H9 (cell line): ENCODE data around the gene ATP5MG. TPM values are rescaled to one million over a fixed set of nuclear protein-coding genes. Genes with fewer than 3 reads are reported as not detected.

Source experiments
- DNase-seq: peaks from one replicate; pipeline ENCODE4 v3.0.0-alpha.2; 2017
- H2AFZ ChIP-seq: one replicate; pipeline ENCODE4 v1.6.1; 2013; ENCODE audit warnings: mild to moderate bottlenecking, low read length, control low read depth, moderate library complexity
- H2AK5ac ChIP-seq: 2 replicates; pipeline ENCODE4 v1.6.1; 2013; ENCODE audit warnings: low read length, control low read depth, mixed read lengths; ENCODE audit not compliant: insufficient read length
- H2BK120ac ChIP-seq: one replicate; pipeline ENCODE4 v1.6.1; 2013; ENCODE audit warnings: low read depth, mild to moderate bottlenecking, low read length, control low read depth, inconsistent platforms; ENCODE audit not compliant: poor library complexity, severe bottlenecking
- H2BK12ac ChIP-seq: 2 replicates; pipeline ENCODE4 v1.6.1; 2013; ENCODE audit warnings: low read length, control low read depth, mixed read lengths, low read depth; ENCODE audit not compliant: insufficient read length
- H2BK15ac ChIP-seq: 2 replicates; pipeline ENCODE4 v1.6.1; 2013; ENCODE audit warnings: low read depth, low read length, control low read depth
- H2BK20ac ChIP-seq: one replicate; pipeline ENCODE4 v1.6.1; 2013; ENCODE audit warnings: low read depth, mild to moderate bottlenecking, low read length, control low read depth, inconsistent platforms; ENCODE audit not compliant: poor library complexity, severe bottlenecking
- H2BK5ac ChIP-seq: 2 replicates; pipeline ENCODE4 v1.6.1; 2013; ENCODE audit warnings: low read length, control low read depth, mixed read lengths; ENCODE audit not compliant: insufficient read length
- H3K14ac ChIP-seq: 2 replicates; pipeline ENCODE4 v1.6.1; 2013; ENCODE audit warnings: low read length, control low read depth; ENCODE audit not compliant: insufficient read depth
- H3K18ac ChIP-seq: 2 replicates; pipeline ENCODE4 v1.6.1; 2013; ENCODE audit warnings: low read depth, mild to moderate bottlenecking, mixed read lengths, low read length, control low read depth; ENCODE audit not compliant: insufficient read length
- H3K23ac ChIP-seq: 2 replicates; pipeline ENCODE4 v1.6.1; 2013; ENCODE audit warnings: low read length, control low read depth, mixed read lengths, low read depth; ENCODE audit not compliant: insufficient read length
- H3K23me2 ChIP-seq: 2 replicates; pipeline ENCODE4 v1.6.1; 2013; ENCODE audit warnings: low read depth, mild to moderate bottlenecking, mixed read lengths, low read length, control low read depth; ENCODE audit not compliant: insufficient read length, poor library complexity, severe bottlenecking
- H3K27ac ChIP-seq: 2 replicates; pipeline ENCODE4 v1.5.1; 2013; ENCODE audit warnings: low read length, control low read depth, mixed read lengths, low read depth; ENCODE audit not compliant: insufficient read length
- H3K27me3 ChIP-seq: 2 replicates; pipeline ENCODE4 v1.6.1; 2013; ENCODE audit warnings: low read length, control low read depth, inconsistent platforms; ENCODE audit not compliant: insufficient read depth
- H3K4ac ChIP-seq: 2 replicates; pipeline ENCODE4 v1.6.1; 2013; ENCODE audit warnings: low read depth, mild to moderate bottlenecking, control low read depth, inconsistent platforms, low read length, moderate library complexity
- H3K4me1 ChIP-seq: 2 replicates; pipeline ENCODE4 v1.6.1; 2013; ENCODE audit warnings: low read length, control low read depth, inconsistent platforms; ENCODE audit not compliant: insufficient read depth
- H3K4me2 ChIP-seq: 2 replicates; pipeline ENCODE4 v1.6.1; 2013; ENCODE audit warnings: low read length, control low read depth, mixed read lengths; ENCODE audit not compliant: insufficient read length, insufficient read depth
- H3K56ac ChIP-seq: 2 replicates; pipeline ENCODE4 v1.6.1; 2013; ENCODE audit warnings: low read depth, mild to moderate bottlenecking, mixed read lengths, low read length, control low read depth; ENCODE audit not compliant: insufficient read length
- H3K79me1 ChIP-seq: 2 replicates; pipeline ENCODE4 v1.6.1; 2013; ENCODE audit warnings: low read depth, mild to moderate bottlenecking, moderate library complexity, low read length, control low read depth, inconsistent platforms; ENCODE audit not compliant: insufficient read depth, poor library complexity, severe bottlenecking
- H3K79me2 ChIP-seq: 2 replicates; pipeline ENCODE4 v1.6.1; 2013; ENCODE audit warnings: low read length, control low read depth, inconsistent platforms; ENCODE audit not compliant: insufficient read depth
- H3K9ac ChIP-seq: 2 replicates; pipeline ENCODE4 v1.6.1; 2013; ENCODE audit warnings: low read length, control low read depth, mixed read lengths; ENCODE audit not compliant: insufficient read length; ENCODE audit errors: extremely low read depth
- H3K9me3 ChIP-seq: one replicate; pipeline ENCODE4 v1.6.1; 2013; ENCODE audit warnings: low read depth, low read length, inconsistent platforms; ENCODE audit not compliant: control insufficient read depth
- H3T11ph ChIP-seq: one replicate; pipeline ENCODE4 v1.6.1; 2013; ENCODE audit warnings: mild to moderate bottlenecking, low read length, control low read depth, inconsistent platforms
- H4K20me1 ChIP-seq: one replicate; pipeline ENCODE4 v1.6.1; 2013; ENCODE audit not compliant: control insufficient read depth, insufficient read length, insufficient read depth
- H4K5ac ChIP-seq: 2 replicates; pipeline ENCODE4 v1.6.1; 2013; ENCODE audit warnings: low read depth, mild to moderate bottlenecking, mixed read lengths, low read length, control low read depth; ENCODE audit not compliant: insufficient read length
- H4K8ac ChIP-seq: replicated peaks from 2 replicates; pipeline ENCODE4 v1.6.1; 2013; ENCODE audit warnings: low read length, control low read depth, mixed read lengths, low read depth; ENCODE audit not compliant: insufficient read length
- H4K91ac ChIP-seq: 2 replicates; pipeline ENCODE4 v1.6.1; 2013; ENCODE audit warnings: low read depth, mild to moderate bottlenecking, moderate library complexity, mixed read lengths, low read length, control low read depth; ENCODE audit not compliant: insufficient read length
- H3K27ac Mint-ChIP-seq, 3 experiments: 2 replicates in 2 of 3; 3 replicates in 1 of 3; pipeline ENCODE4 v1.8.0; 2020 to 2021; ENCODE audit warnings: mixed read lengths in 3 of 3, mild to moderate bottlenecking in 1 of 3, moderate library complexity in 1 of 3
- H3K27me3 Mint-ChIP-seq: 2 replicates; pipeline ENCODE4 v1.8.0; 2021; ENCODE audit warnings: low read depth, mild to moderate bottlenecking, moderate library complexity, mixed read lengths
- H3K36me3 Mint-ChIP-seq, 3 experiments: 2 replicates in 2 of 3; 3 replicates in 1 of 3; pipeline ENCODE4 v1.8.0; 2020 to 2021; ENCODE audit warnings: low read depth in 3 of 3, mixed read lengths in 3 of 3; ENCODE audit not compliant: insufficient read depth in 1 of 3
- H3K4me1 Mint-ChIP-seq, 2 experiments: 2 replicates each; pipeline ENCODE4 v1.8.0; 2020; ENCODE audit warnings: mixed read lengths in 2 of 2
- H3K4me3 Mint-ChIP-seq, 2 experiments: 2 replicates in 1 of 2; 3 replicates in 1 of 2; pipeline ENCODE4 v1.8.0; 2020 to 2021; ENCODE audit warnings: mild to moderate bottlenecking in 2 of 2, mixed read lengths in 2 of 2, moderate library complexity in 1 of 2
- H3K9me3 Mint-ChIP-seq, 2 experiments: 2 replicates in 1 of 2; 3 replicates in 1 of 2; pipeline ENCODE4 v1.8.0; 2020; ENCODE audit warnings: mild to moderate bottlenecking in 2 of 2, mixed read lengths in 2 of 2, moderate library complexity in 1 of 2
- CTCF ChIP-seq: fragments of 200-600 bp; sonication (generic); conservative IDR thresholded peaks from 3 replicates; pipeline ENCODE4 v1.8.0; 2021; ENCODE audit warnings: antibody characterized with exemption, mild to moderate bottlenecking
- total RNA-seq: library from RNA; stranded (reverse); gene quantifications from 2 replicates; pipeline ENCODE4 v1.2.1, GENCODE V29; 2021

ATP5MG gene
- total RNA-seq, 1 experiment from 2014 or later = 254 TPM

- no peak overlapping the region for H3K4ac ChIP-seq
- no peaks in the 10 kb centered on the region for H3K27me3 Mint-ChIP-seq
- no peak overlapping the region for H3K23ac ChIP-seq
- no peak overlapping the region for H3K4me3 Mint-ChIP-seq
- no peak overlapping the region for H2BK12ac ChIP-seq
- H3K4me1 Mint-ChIP-seq = no peaks in the 10 kb centered on the region
- H2BK120ac ChIP-seq = no peak overlapping the region
- H3K9ac ChIP-seq = no peak overlapping the region
- DNase-seq = no peak
- no peak overlapping the region for H3K4me2 ChIP-seq
- H3K14ac ChIP-seq = no peak overlapping the region
- no peaks in the 10 kb centered on the region for H3K79me2 ChIP-seq
- H3K9me3 ChIP-seq = no peaks in the 10 kb centered on the region
- no peak overlapping the region for H2BK5ac ChIP-seq
- H3K27ac ChIP-seq = no peak overlapping the region
- no peaks in the 10 kb centered on the region for H4K20me1 ChIP-seq
- no peaks in the 10 kb centered on the region for H3K4me1 ChIP-seq
- H2BK20ac ChIP-seq = no peak overlapping the region
- no peak overlapping the region for H4K8ac ChIP-seq
- H3K9me3 Mint-ChIP-seq = no peaks in the 10 kb centered on the region
- no peaks in the 10 kb centered on the region for H3K27me3 ChIP-seq
- H3K27ac Mint-ChIP-seq = peak overlapping the region in 1 of 3 experiments; percentile 49; a peak in 1 of 7 replicates
- H4K91ac ChIP-seq = no peak overlapping the region
- H2AK5ac ChIP-seq = no peak overlapping the region
- no peak overlapping the region for H3K56ac ChIP-seq
- no peak for TF ChIP-seq CTCF
- H3K36me3 Mint-ChIP-seq = peaks cover 17 to 75% (median 63%) of the 10 kb centered on the region in 3 experiments; a peak in 6 of 7 replicates
- H4K5ac ChIP-seq = no peak overlapping the region
- no peak overlapping the region for H3K18ac ChIP-seq
- H3K23me2 ChIP-seq = no peaks in the 10 kb centered on the region
- H2AFZ ChIP-seq = no peak overlapping the region
- no peak overlapping the region for H2BK15ac ChIP-seq
- H3T11ph ChIP-seq = no peak overlapping the region
- no peaks in the 10 kb centered on the region for H3K79me1 ChIP-seq
Observed at GRCh38 chr11:118375978-118376377, 25.4 kb upstream of the ATP5MG start.
